Osteocyte (in vitro differentiated cells): ENCODE data around the gene KCNN4. TPM values are rescaled to one million over a fixed set of nuclear protein-coding genes. Genes with fewer than 3 reads are reported as not detected.
A peak's percentile ranks its signal among the peaks of the same experiment; 100 is the strongest.

ENCODE experiments used
- DNase-seq: peaks from one replicate; pipeline ENCODE4 v3.0.0; 2021; ENCODE audit warnings: mixed read lengths; ENCODE audit not compliant: unreplicated experiment; ENCODE audit errors: extremely low spot score
- H3K27ac Mint-ChIP-seq: one replicate; pipeline ENCODE4 v1.8.0; 2021; ENCODE audit warnings: mild to moderate bottlenecking, mixed read lengths; ENCODE audit not compliant: unreplicated experiment
- H3K27me3 Mint-ChIP-seq: one replicate; pipeline ENCODE4 v1.8.0; 2021; ENCODE audit warnings: mixed read lengths; ENCODE audit not compliant: unreplicated experiment
- H3K36me3 Mint-ChIP-seq: one replicate; pipeline ENCODE4 v1.8.0; 2021; ENCODE audit warnings: mixed read lengths; ENCODE audit not compliant: unreplicated experiment
- H3K4me1 Mint-ChIP-seq: one replicate; pipeline ENCODE4 v1.8.0; 2021; ENCODE audit warnings: mixed read lengths; ENCODE audit not compliant: unreplicated experiment
- H3K4me3 Mint-ChIP-seq: one replicate; pipeline ENCODE4 v1.8.0; 2021; ENCODE audit warnings: mild to moderate bottlenecking, moderate library complexity, mixed read lengths; ENCODE audit not compliant: unreplicated experiment
- H3K9me3 Mint-ChIP-seq: one replicate; pipeline ENCODE4 v1.8.0; 2021; ENCODE audit warnings: mixed read lengths; ENCODE audit not compliant: unreplicated experiment
- CTCF ChIP-seq: fragments of 200-600 bp; sonication (generic); IDR thresholded peaks from 2 replicates; pipeline ENCODE4 v1.5.0; 2021; ENCODE audit warnings: antibody characterized with exemption, mild to moderate bottlenecking, moderate library complexity
- total RNA-seq: library from RNA; stranded (reverse); gene quantifications from 2 replicates; pipeline ENCODE4 v1.2.1, GENCODE V29; 2021

The KCNN4 gene
- total RNA-seq, 1 donor from 2014 or later = 0.64 TPM

- H3K4me3 Mint-ChIP-seq = peak overlapping the region; percentile 74
- no peak for TF ChIP-seq CTCF
- peaks cover 44% of the 10 kb centered on the region for H3K27me3 Mint-ChIP-seq
- H3K4me1 Mint-ChIP-seq = peaks cover 7% of the 10 kb centered on the region
- no peaks in the 10 kb centered on the region for H3K36me3 Mint-ChIP-seq
- H3K9me3 Mint-ChIP-seq = no peaks in the 10 kb centered on the region
- no peak for DNase-seq
- no peak overlapping the region for H3K27ac Mint-ChIP-seq
Observed at GRCh38 chr19:43798026-43798545, 17.3 kb upstream of the KCNN4 start.

GRCh38 chr19:43797556-43797955, 16.8 kb upstream of the KCNN4 start:
- no peaks in the 10 kb centered on the region for H3K36me3 Mint-ChIP-seq
- no peaks in the 10 kb centered on the region for H3K9me3 Mint-ChIP-seq
- no peak for TF ChIP-seq CTCF
- DNase-seq = no peak
- H3K27me3 Mint-ChIP-seq = peaks cover 39% of the 10 kb centered on the region
- H3K27ac Mint-ChIP-seq = no peak overlapping the region
- no peak overlapping the region for H3K4me3 Mint-ChIP-seq
- H3K4me1 Mint-ChIP-seq = peaks cover 7% of the 10 kb centered on the region

GRCh38 chr19:43797118-43797517, 16.3 kb upstream of the KCNN4 start:
- H3K4me3 Mint-ChIP-seq = peak overlapping the region; percentile 26
- H3K36me3 Mint-ChIP-seq = no peaks in the 10 kb centered on the region

GRCh38 chr19:43790587-43790986, 9.8 kb upstream of the KCNN4 start:
- peaks cover 30% of the 10 kb centered on the region for H3K27me3 Mint-ChIP-seq

More at GRCh38 chr19:43797118-43797517, 16.3 kb upstream of the KCNN4 start:
- Mint-ChIP-seq H3K27ac (no peak overlapping the region), H3K9me3 (no peaks in the 10 kb centered on the region), H3K4me1 (peaks cover 7% of the 10 kb centered on the region), H3K27me3 (peaks cover 39% of the 10 kb centered on the region)
- no peak for TF ChIP-seq CTCF
- no peak for DNase-seq

GRCh38 chr19:43789029-43789428, 8.3 kb upstream of the KCNN4 start:
- no peak for TF ChIP-seq CTCF
- Mint-ChIP-seq H3K9me3 (no peaks in the 10 kb centered on the region), H3K4me1 (peaks cover 12% of the 10 kb centered on the region), H3K4me3 (no peak overlapping the region), H3K27me3 (peaks cover 25% of the 10 kb centered on the region), H3K36me3 (no peaks in the 10 kb centered on the region), H3K27ac (no peak overlapping the region)
- DNase-seq = no peak

More at GRCh38 chr19:43790587-43790986, 9.8 kb upstream of the KCNN4 start:
- Mint-ChIP-seq H3K27ac (no peak overlapping the region), H3K9me3 (no peaks in the 10 kb centered on the region), H3K4me1 (no peaks in the 10 kb centered on the region), H3K36me3 (no peaks in the 10 kb centered on the region), H3K4me3 (no peak overlapping the region)
- TF ChIP-seq CTCF = no peak
- DNase-seq = no peak
